Fibroblast of the aortic adventitia (primary cell): ENCODE data around the gene TNKS1BP1. TPM values are rescaled to one million over a fixed set of nuclear protein-coding genes. Genes with fewer than 3 reads are reported as not detected.
A peak's percentile ranks its signal among the peaks of the same experiment; 100 is the strongest.

Source experiments
- DNase-seq: peaks from one replicate; pipeline ENCODE4 v3.0.0-alpha.2; 2010; ENCODE audit warnings: low read depth
- H3K4me3 ChIP-seq: 2 replicates; pipeline ENCODE4 v1.5.1; 2011; ENCODE audit warnings: low read depth, mild to moderate bottlenecking, control low read depth, low read length, moderate library complexity
- total RNA-seq: library from RNA; depleted of rRNA; stranded (reverse); fragments of >200 nt; gene quantifications from 2 replicates; pipeline ENCODE4 v1.2.3, GENCODE V29; 2012; ENCODE audit warnings: low replicate concordance
- TF ChIP-seq, protein P1 (sequence below): IDR thresholded peaks from 2 replicates; pipeline ENCODE4 v1.5.1; 2011; ENCODE audit warnings: mild to moderate bottlenecking, low read length, control low read depth, inconsistent platforms; ENCODE audit not compliant: insufficient read depth

The TNKS1BP1 gene
- total RNA-seq, 1 donor: 70.0 TPM

DNA sequence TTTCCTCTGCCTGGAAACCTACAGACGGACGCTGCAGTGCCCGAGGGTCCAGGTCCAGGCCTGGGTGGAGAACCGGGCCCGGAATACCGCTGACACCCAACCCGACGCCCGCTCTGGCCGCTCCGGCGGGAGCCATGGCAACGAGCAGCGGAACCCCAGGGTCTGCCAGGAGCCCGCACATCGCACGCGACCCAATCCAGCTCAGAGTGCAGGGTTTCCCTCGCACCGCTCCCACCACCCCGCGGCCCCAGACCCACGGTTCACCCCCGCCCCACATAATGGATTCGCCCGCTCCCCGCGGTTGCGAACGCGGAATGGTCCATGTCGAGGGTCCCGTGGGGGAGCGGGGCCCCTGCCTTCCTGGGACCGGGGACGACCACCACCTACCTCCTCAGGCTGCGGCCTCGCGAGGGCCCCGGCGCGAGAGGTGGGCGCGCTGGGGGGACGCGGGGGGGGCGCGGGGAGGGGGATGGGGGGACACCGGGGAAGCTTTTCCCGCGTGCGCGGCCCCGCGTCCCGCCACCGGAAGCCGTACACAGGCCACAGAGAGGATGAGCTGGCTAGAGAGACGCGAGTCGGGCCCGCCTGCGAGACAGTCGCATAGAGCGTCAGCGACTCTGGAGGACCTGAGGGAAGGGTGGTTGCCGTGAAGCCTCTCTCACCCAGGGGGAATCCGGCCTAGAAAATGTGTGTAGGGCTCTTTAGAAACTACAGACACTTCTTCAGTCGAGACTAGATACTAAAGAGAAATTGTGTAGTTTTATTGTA lies 10.8 kb upstream of the TNKS1BP1 start, which contains the start of gene SSRP1:
Gene SSRP1 (minus strand): TSS at position 550 of the 768 bp plus-strand sequence. CDS start 771 bp downstream, outside the sequence.
- TF ChIP-seq, protein P1, sequence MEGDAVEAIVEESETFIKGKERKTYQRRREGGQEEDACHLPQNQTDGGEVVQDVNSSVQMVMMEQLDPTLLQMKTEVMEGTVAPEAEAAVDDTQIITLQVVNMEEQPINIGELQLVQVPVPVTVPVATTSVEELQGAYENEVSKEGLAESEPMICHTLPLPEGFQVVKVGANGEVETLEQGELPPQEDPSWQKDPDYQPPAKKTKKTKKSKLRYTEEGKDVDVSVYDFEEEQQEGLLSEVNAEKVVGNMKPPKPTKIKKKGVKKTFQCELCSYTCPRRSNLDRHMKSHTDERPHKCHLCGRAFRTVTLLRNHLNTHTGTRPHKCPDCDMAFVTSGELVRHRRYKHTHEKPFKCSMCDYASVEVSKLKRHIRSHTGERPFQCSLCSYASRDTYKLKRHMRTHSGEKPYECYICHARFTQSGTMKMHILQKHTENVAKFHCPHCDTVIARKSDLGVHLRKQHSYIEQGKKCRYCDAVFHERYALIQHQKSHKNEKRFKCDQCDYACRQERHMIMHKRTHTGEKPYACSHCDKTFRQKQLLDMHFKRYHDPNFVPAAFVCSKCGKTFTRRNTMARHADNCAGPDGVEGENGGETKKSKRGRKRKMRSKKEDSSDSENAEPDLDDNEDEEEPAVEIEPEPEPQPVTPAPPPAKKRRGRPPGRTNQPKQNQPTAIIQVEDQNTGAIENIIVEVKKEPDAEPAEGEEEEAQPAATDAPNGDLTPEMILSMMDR: no peak
- H3K4me3 ChIP-seq: peak within 1 kb of the TSS; percentile 85
- peak; percentile 81 for DNase-seq

DNA sequence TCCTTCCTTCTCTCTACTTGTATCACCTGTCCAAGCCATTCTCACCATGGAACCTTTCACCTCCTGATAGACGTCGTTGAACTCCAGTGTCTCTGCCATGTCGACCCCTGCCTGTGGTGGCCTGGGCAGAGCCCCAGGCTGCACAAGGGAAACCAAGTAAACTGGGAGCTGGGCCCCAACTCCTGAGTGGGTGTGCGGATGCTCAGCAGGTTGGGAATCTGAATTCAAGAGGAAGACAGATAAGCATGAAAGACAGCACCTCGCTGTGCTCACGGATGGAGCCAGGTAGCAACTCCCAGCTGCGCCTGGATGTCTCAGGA lies 10.2 kb upstream of the TNKS1BP1 start:
- peak overlapping the region; percentile 85 for H3K4me3 ChIP-seq
- TF ChIP-seq, protein P1: no peak
- no peak for DNase-seq

DNA sequence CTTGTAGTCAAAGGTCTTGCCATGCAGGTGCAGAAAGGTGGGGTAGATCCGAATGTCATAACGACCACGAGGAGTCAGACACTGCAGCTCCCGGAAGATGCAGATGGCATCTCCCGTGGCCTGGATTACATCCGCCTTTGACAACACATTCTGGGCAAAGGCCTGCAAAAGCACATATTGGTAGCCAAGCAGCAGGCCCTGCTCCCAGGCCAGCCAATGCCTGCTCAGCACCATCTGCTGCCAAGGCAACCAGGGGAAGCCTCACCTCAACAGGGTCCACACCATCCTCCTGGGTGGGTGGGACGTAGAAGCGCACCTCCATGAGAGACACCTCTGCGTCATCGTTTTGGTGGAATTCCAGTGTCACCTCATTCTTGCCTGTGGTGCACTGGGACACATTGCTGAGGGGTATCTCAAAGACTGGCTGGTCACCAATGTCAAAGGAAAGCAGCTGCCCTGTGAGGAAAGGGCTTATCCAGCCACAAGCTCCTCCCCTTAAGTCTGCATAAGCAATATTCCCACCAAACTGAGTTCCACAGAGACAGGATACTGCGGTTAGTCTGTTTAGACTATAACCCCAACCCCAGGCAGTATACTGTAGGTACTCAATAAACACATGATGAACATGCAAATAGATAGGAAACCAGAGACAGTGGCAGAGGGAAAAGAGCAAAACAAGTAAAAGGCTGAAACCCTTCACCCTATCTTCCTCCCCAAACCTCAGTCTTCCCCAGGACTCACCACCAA lies 8.1 kb upstream of the TNKS1BP1 start:
- TF ChIP-seq, protein P1: no peak
- no peak overlapping the region for H3K4me3 ChIP-seq
- no peak for DNase-seq

DNA sequence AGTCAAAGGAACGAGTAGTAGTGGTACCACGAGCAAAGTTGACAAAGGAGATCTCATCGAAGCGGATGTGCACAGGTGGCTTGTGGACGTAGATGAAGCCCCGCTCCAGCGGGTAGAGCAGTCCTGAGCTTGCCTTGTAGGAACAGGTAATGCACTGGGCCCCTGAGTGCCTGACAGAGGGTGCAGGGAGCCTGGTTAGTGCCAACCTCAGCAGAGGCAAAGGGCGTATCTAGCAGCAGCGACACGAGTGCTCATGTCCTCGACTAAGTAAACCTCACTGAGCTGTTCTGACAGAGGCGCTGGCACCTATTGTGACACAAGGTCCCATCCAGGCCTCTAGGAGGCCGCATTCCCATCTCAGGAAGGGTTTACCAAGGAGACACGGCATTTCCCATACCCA lies 7.0 kb upstream of the TNKS1BP1 start:
- no peak for DNase-seq
- H3K4me3 ChIP-seq: no peak overlapping the region
- TF ChIP-seq, protein P1: no peak

DNA sequence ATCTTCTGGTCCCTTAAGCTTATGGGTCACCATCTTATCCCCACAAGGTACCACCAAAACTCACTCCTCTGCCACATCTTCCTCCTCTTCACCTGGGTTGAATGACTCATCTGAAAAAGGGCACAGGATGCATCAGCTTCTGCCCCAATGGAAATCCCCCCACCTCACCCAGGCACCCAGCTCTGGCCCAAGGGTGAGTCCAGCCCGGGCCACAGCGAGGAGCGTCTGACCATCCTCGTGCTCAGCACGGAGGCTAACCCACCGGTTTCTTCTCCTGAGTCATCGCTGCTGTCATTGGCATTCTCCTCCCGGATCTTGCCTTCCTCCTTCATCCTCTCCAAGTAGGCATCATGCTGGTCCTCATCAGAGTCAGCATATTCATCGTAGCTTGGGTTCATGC lies 5.3 kb upstream of the TNKS1BP1 start:
- DNase-seq: no peak
- no peak overlapping the region for H3K4me3 ChIP-seq
- TF ChIP-seq, protein P1: no peak

DNA sequence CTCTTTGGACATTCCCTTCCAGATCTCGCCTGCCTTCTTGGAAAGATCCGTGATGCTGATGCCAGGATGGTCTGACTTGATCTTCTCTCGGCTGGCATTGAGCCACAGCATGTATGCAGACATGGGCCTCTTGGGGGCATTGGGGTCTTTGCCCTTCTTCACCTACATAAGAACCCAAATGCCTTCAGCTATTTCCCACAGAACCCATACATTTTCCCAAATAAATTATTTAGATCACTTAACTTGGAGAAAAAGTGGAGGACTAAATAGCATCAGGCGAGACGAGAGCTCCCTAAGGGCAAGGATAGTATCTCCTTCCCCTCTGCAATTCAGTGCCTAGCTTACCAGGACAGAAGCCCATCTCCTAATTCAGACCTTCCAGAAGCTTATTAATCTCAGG lies 3.0 kb upstream of the TNKS1BP1 start:
- TF ChIP-seq, protein P1: no peak
- H3K4me3 ChIP-seq: no peak overlapping the region
- DNase-seq: no peak
